HG02943 (cell line): ENCODE data around the gene MACC1.
"Not testable (repeated sequence)": the region's sequence is repeated elsewhere in the genome, so short reads cannot be mapped to it uniquely, and the experiment has no call there.

Source experiments
- ATAC-seq: cut with Tn5 transposase; IDR thresholded peaks from one replicate; pipeline ENCODE4 v1.9.1; 2021; ENCODE audit warnings: mild to moderate bottlenecking, low read depth, moderate library complexity; ENCODE audit not compliant: unreplicated experiment

The MACC1 gene

GRCh38 chr7:20136647-20137046 is 80.5 kb downstream of the MACC1 start:
- ATAC-seq = no peak

GRCh38 chr7:20133803-20134202 is 83.4 kb downstream of the MACC1 start:
- ATAC-seq = no peak

- no peak for ATAC-seq
These were observed 84.6 kb downstream of the MACC1 start for GRCh38 chr7:20132585-20132984.

GRCh38 chr7:20131776-20132175 is 85.4 kb downstream of the MACC1 start:
- no peak for ATAC-seq

- no peak for ATAC-seq
These were observed 87.3 kb downstream of the MACC1 start for GRCh38 chr7:20129920-20130319.

- no peak for ATAC-seq
These were observed 89.2 kb downstream of the MACC1 start for GRCh38 chr7:20128001-20128400.

GRCh38 chr7:20126060-20126459 is 91.1 kb downstream of the MACC1 start:
- not testable (repeated sequence) for ATAC-seq

- ATAC-seq = not testable (repeated sequence)
These were observed 93.1 kb downstream of the MACC1 start for GRCh38 chr7:20124087-20124486.

GRCh38 chr7:20122653-20123316 is 94.4 kb downstream of the MACC1 start:
- not testable (repeated sequence) for ATAC-seq

GRCh38 chr7:20122073-20122472 is 95.1 kb downstream of the MACC1 start:
- no peak for ATAC-seq

- ATAC-seq = no peak
These were observed 95.8 kb downstream of the MACC1 start for GRCh38 chr7:20121404-20121803.

GRCh38 chr7:20120611-20121168 is 96.5 kb downstream of the MACC1 start:
- ATAC-seq = not testable (repeated sequence)

- no peak for ATAC-seq
These were observed 100.3 kb downstream of the MACC1 start for GRCh38 chr7:20116869-20117268.

GRCh38 chr7:20114468-20114867 is 102.7 kb downstream of the MACC1 start:
- ATAC-seq = peak; percentile 88

GRCh38 chr7:20113427-20114027 is 103.7 kb downstream of the MACC1 start:
- ATAC-seq = peak; percentile 74

- ATAC-seq = no peak
These were observed 104.5 kb downstream of the MACC1 start for GRCh38 chr7:20112696-20113095.

GRCh38 chr7:20111821-20112542 is 105.2 kb downstream of the MACC1 start:
- no peak for ATAC-seq

- ATAC-seq = no peak
These were observed 109.6 kb downstream of the MACC1 start for GRCh38 chr7:20107582-20107981.

GRCh38 chr7:20104696-20105095 is 112.5 kb downstream of the MACC1 start:
- ATAC-seq = no peak

- ATAC-seq = no peak
These were observed 114.2 kb downstream of the MACC1 start for GRCh38 chr7:20102982-20103381.

- no peak for ATAC-seq
These were observed 121.3 kb downstream of the MACC1 start for GRCh38 chr7:20095862-20096261.
